ENCODE data around the gene FN3K. TPM values are rescaled to one million over a fixed set of nuclear protein-coding genes. Genes with fewer than 3 reads are reported as not detected.

The FN3K gene
- total and polyA plus RNA-seq, 2 of the 13 experiments (the other 11 are each of a cell fraction or from before 2014, with no cell fraction given): 3.5 to 12.2 TPM

GRCh38 chr17:82734987-82735866 lies at the start of gene FN3K (continued):
- TF ChIP-seq THRA (CRISPR knock-in tag; IDR thresholded peaks at IDR 0.05; ENCODE audit: borderline replicate concordance): no peak; the same call in 1 of the 2 replicates
- TF ChIP-seq NAIF1 (CRISPR knock-in tag; IDR thresholded peaks at IDR 0.05; ENCODE audit: borderline replicate concordance): no peak; the same call in 1 of the 2 replicates
- TF ChIP-seq ZBTB37 (CRISPR knock-in tag; IDR thresholded peaks at IDR 0.05): no peak
- TF ChIP-seq ELF1 (CRISPR knock-in tag; IDR thresholded peaks at IDR 0.05): no peak
- TF ChIP-seq YEATS2 (CRISPR knock-in tag; IDR thresholded peaks at IDR 0.05; ENCODE audit: borderline replicate concordance): no peak
- no peak for TF ChIP-seq XRCC5 (optimal IDR thresholded peaks at IDR 0.05; ENCODE audit: low read length)
- no peak for TF ChIP-seq ZBTB20 (CRISPR knock-in tag; IDR thresholded peaks at IDR 0.05; ENCODE audit: borderline replicate concordance, low read depth)
- TF ChIP-seq ZNF770 (CRISPR knock-in tag; IDR thresholded peaks at IDR 0.05): no peak
- TF ChIP-seq SETDB1 (CRISPR knock-in tag; IDR thresholded peaks at IDR 0.05; ENCODE audit: borderline replicate concordance): no peak
- no peak for TF ChIP-seq NFE2L2 (IDR thresholded peaks at IDR 0.05; ENCODE audit: low read length)
- no peak for TF ChIP-seq NFYC (CRISPR knock-in tag; IDR thresholded peaks at IDR 0.05)
- no peak for TF ChIP-seq ZKSCAN1 (IDR thresholded peaks at IDR 0.05; ENCODE audit: low read length)
- TF ChIP-seq TRIM22 (IDR thresholded peaks at IDR 0.05): no peak
- no peak for TF ChIP-seq ZBTB3 (CRISPR knock-in tag; IDR thresholded peaks at IDR 0.05; ENCODE audit: borderline replicate concordance, low read depth)
- no peak for TF ChIP-seq EP300 (IDR thresholded peaks at IDR 0.05; ENCODE audit: low read depth in 2 of 2, low read length in 2 of 2)
- no peak for TF ChIP-seq EP300 (CRISPR knock-in tag; IDR thresholded peaks at IDR 0.05; ENCODE audit: borderline replicate concordance)
- TF ChIP-seq ARID4A (CRISPR knock-in tag; IDR thresholded peaks at IDR 0.05; ENCODE audit: borderline replicate concordance): peak; percentile 77
- TF ChIP-seq PITX1 (CRISPR knock-in tag; IDR thresholded peaks at IDR 0.05): no peak
- TF ChIP-seq KDM1A (CRISPR knock-in tag; IDR thresholded peaks at IDR 0.05): no peak
